Measurements from ENCODE around the gene MBOAT1.

MBOAT1 gene

GRCh38 chr6:20137240-20137639, 75.0 kb downstream of the MBOAT1 start:
- DNase-seq (ENCODE audit: low read depth in 2 of 2) = no peak

- DNase-seq (ENCODE audit: low read depth in 2 of 2) = no peak
These were observed 76.5 kb downstream of the MBOAT1 start for GRCh38 chr6:20135677-20136268.

- DNase-seq (ENCODE audit: low read depth in 2 of 2) = no peak
These were observed 77.7 kb downstream of the MBOAT1 start for GRCh38 chr6:20134613-20135012.

GRCh38 chr6:20129290-20130088, 82.8 kb downstream of the MBOAT1 start:
- no peak for DNase-seq (ENCODE audit: low read depth in 2 of 2)

GRCh38 chr6:20128018-20128417, 84.3 kb downstream of the MBOAT1 start:
- no peak for DNase-seq (ENCODE audit: low read depth in 2 of 2)

- DNase-seq (ENCODE audit: low read depth in 2 of 2) = peak; percentile 52 to 53
These were observed 85.2 kb downstream of the MBOAT1 start for GRCh38 chr6:20126789-20127653.

- DNase-seq (ENCODE audit: low read depth in 2 of 2) = no peak
These were observed 86.0 kb downstream of the MBOAT1 start for GRCh38 chr6:20126102-20126752.

- DNase-seq (ENCODE audit: low read depth in 2 of 2) = no peak
These were observed 87.7 kb downstream of the MBOAT1 start for GRCh38 chr6:20124545-20124944.

GRCh38 chr6:20119485-20119884, 92.8 kb downstream of the MBOAT1 start:
- DNase-seq (ENCODE audit: low read depth in 2 of 2) = no peak

- DNase-seq (ENCODE audit: low read depth in 2 of 2) = no peak
These were observed 93.4 kb downstream of the MBOAT1 start for GRCh38 chr6:20118892-20119291.

GRCh38 chr6:20117474-20117873, 94.8 kb downstream of the MBOAT1 start:
- no peak for DNase-seq (ENCODE audit: low read depth in 2 of 2)

- no peak for DNase-seq (ENCODE audit: low read depth in 2 of 2)
These were observed 95.5 kb downstream of the MBOAT1 start for GRCh38 chr6:20116792-20117191.

- DNase-seq (ENCODE audit: low read depth in 2 of 2) = no peak
These were observed 96.9 kb downstream of the MBOAT1 start for GRCh38 chr6:20115246-20115980.

GRCh38 chr6:20113649-20114224, 98.5 kb downstream of the MBOAT1 start:
- DNase-seq (ENCODE audit: low read depth in 2 of 2) = no peak

GRCh38 chr6:20112841-20113240, 99.4 kb downstream of the MBOAT1 start:
- no peak for DNase-seq (ENCODE audit: low read depth in 2 of 2)

GRCh38 chr6:20112241-20112640, 100.0 kb downstream of the MBOAT1 start:
- DNase-seq (ENCODE audit: low read depth in 2 of 2) = no peak

- no peak for DNase-seq (ENCODE audit: low read depth in 2 of 2)
These were observed 101.8 kb downstream of the MBOAT1 start for GRCh38 chr6:20110478-20110877.

GRCh38 chr6:20109526-20109925, 102.7 kb downstream of the MBOAT1 start:
- DNase-seq (ENCODE audit: low read depth in 2 of 2) = no peak

GRCh38 chr6:20105838-20106237, 106.4 kb downstream of the MBOAT1 start:
- DNase-seq (ENCODE audit: low read depth in 2 of 2) = no peak

- DNase-seq (ENCODE audit: low read depth in 2 of 2) = no peak
These were observed 107.6 kb downstream of the MBOAT1 start for GRCh38 chr6:20104696-20105095.
